Heart right ventricle (tissue), 16 donors: ENCODE measurements around the gene PRSS35. TPM values are rescaled to one million over a fixed set of nuclear protein-coding genes. Genes with fewer than 3 reads are reported as not detected.

ENCODE experiments used
- ATAC-seq, 8 donors: fragments of 200-7000 bp; cut with Tn5 transposase; one replicate each; pipeline ENCODE4 v1.9.1; 2020; ENCODE audit warnings: mild to moderate bottlenecking in 8 of 8, moderate library complexity in 8 of 8, moderate number of reproducible peaks in 1 of 8
- DNase-seq, 2 donors: peaks; one replicate each; pipeline ENCODE4 v3.0.0-alpha.2; 2020
- H3K27ac ChIP-seq, 10 donors: fragments of 200-600 bp; sonication (generic) in 2 of 10; one replicate each; pipeline versions ENCODE4 v1.5.0 to v1.8.0; 2020 to 2022; ENCODE audit warnings: mild to moderate bottlenecking in 3 of 10
- H3K27me3 ChIP-seq, 7 donors: fragments of 200-600 bp; one replicate each; pipeline ENCODE4 v1.8.0; 2021 to 2022; ENCODE audit warnings: mild to moderate bottlenecking in 2 of 7
- H3K36me3 ChIP-seq, 9 donors: fragments of 200-600 bp; sonication (generic) in 1 of 9; one replicate each; pipeline versions ENCODE4 v1.5.0 to v1.8.0; 2020 to 2022; ENCODE audit warnings: mild to moderate bottlenecking in 2 of 9
- H3K4me1 ChIP-seq, 9 donors: fragments of 200-600 bp; sonication (generic) in 1 of 9; one replicate each; pipeline versions ENCODE4 v1.5.0 to v1.8.0; 2020 to 2022; ENCODE audit warnings: mild to moderate bottlenecking in 4 of 9
- H3K4me3 ChIP-seq, 10 donors: fragments of 200-600 bp; sonication (generic) in 2 of 10; one replicate each; pipeline versions ENCODE4 v1.5.0 to v1.8.0; 2020 to 2022; ENCODE audit warnings: mild to moderate bottlenecking in 7 of 10, moderate library complexity in 2 of 10
- H3K9me3 ChIP-seq, 11 donors: fragments of 200-600 bp in 10 of 11; sonication (generic) in 2 of 11; one replicate each; pipeline versions ENCODE4 v1.5.0 to v1.8.0; 2013 to 2022; ENCODE audit warnings: mild to moderate bottlenecking in 2 of 11, control low read depth in 1 of 11, moderate library complexity in 1 of 11
- CTCF ChIP-seq, 9 donors: fragments of 200-600 bp; sonication (generic) in 2 of 9; IDR thresholded peaks; one replicate each; pipeline versions ENCODE4 v1.5.0 to v1.8.0; 2021 to 2022; ENCODE audit warnings: antibody characterized with exemption in 9 of 9, mild to moderate bottlenecking in 5 of 9, moderate library complexity in 1 of 9
- WGBS, 2 donors: extraction: QIAGEN DNeasy Blood & Tissue Kit; methylation state at CpG; one replicate each; pipeline ENCODE4 v1.1.7; 2013; ENCODE audit warnings: inconsistent platforms in 1 of 2; 5-methylcytosine and 5-hydroxymethylcytosine counted together
- intact Hi-C, 10 donors: fragments of 100-400 bp; cut with DNase I; formaldehyde crosslinking; loops; one replicate each; pipeline versions ENCODE4 v1.11.1 to v1.14.2; 2022
- polyA plus RNA-seq, 2 donors: library from polyadenylated mRNA; stranded (reverse); fragments of 200-250 nt; gene quantifications; one replicate each; pipeline ENCODE4 v1.2.3, GENCODE V29; 2013
- total RNA-seq, 10 donors: library from RNA; stranded (reverse); fragmentation: NEBNext Ultra II Directional in 3 of 10; extraction: Animal tissue kit (Norgen Biotek cat#: 25700) in 3 of 10; gene quantifications; one replicate each; pipeline versions ENCODE4 v1.2.1 to v1.2.4, GENCODE V29; 2021 to 2023
- donor health status: Arrhythmogenic right ventricular cardiomyopathy.
- donor health status: ischemic (EF 13 %, LVEDD 7.1; RV severe dilation, severe dysfunction).
- donor health status: healthy with polysubstance abuse.
- donor health status: DM: no; HTN: yes; CAD: no.
- donor health status: DM: no; HTN: no; CAD: no.
- donor health status: ischemic (EF 25% LVEDD 6.9; RV normal size, moderate dysfunction).
- donor health status: ischemic (EF 25% LVEDD 5.7; RV mildly dilated, moderate dysfunction).
- donor health status: healthy.
- donor health status: DM: yes; HTN: yes; CAD: no.
- donor health status: Ischemic cardiomyopathy.
- donor health status: ischemic (EF 35%, LVEDD 5.7; RV mildly dilated, moderate dysfunction).
- donor health status: nonischemic (EF 11% LVEDD 7.7; RV severe dilation, severe dysfunction).
- donor health status: DM: yes; HTN: yes; CAD: no.
- donor health status: PGD.
- donor health status: ischemic (EF 29% LVEDD 5.4; RV normal size, mild dysfunction).
- donor health status: nonischemic (EF 23%, LVEDD 6.1; RV moderate dilation, normal function).

Gene PRSS35
- total and polyA plus RNA-seq, 12 donors = 0.11 to 0.77 (median 0.33) TPM; not detected in 5

GRCh38 chr6:83505356-83505755, 7.0 kb upstream of the PRSS35 start:
- H3K4me1 ChIP-seq = peaks cover 0 to 14% (median 0%) of the 10 kb centered on the region in 9 donors
- peak overlapping the region in 1 of 10 donors; percentile 28 for H3K27ac ChIP-seq
- peaks cover 0 to 2% (median 0%) of the 10 kb centered on the region in 11 donors for H3K9me3 ChIP-seq
- peak in 7 of 8 donors; percentile 49 to 88 (median 70) for ATAC-seq
- H3K36me3 ChIP-seq = no peaks in the 10 kb centered on the region
- TF ChIP-seq CTCF (IDR thresholded peaks at IDR 0.05) = no peak
- peak in 1 of 2 donors; percentile 26 for DNase-seq
- no peak overlapping the region for H3K4me3 ChIP-seq
- no peaks in the 10 kb centered on the region for H3K27me3 ChIP-seq
- WGBS, 2 donors = 53 to 64% methylated on average over 4 of the region's 4 CpGs
- intact Hi-C loops = no loop called here

GRCh38 chr6:83509441-83509840, 2.9 kb upstream of the PRSS35 start:
- ATAC-seq (no peak), DNase-seq (no peak)
- Histone ChIP-seq H3K27me3 (peaks cover 0 to 28% (median 0%) of the 10 kb centered on the region in 7 donors), H3K27ac (no peak overlapping the region), H3K4me1 (peaks cover 0 to 20% (median 6%) of the 10 kb centered on the region in 9 donors), H3K9me3 (no peaks in the 10 kb centered on the region), H3K4me3 (no peak overlapping the region), H3K36me3 (no peaks in the 10 kb centered on the region)
- 81 to 86% methylated on average over 1 of the region's 1 CpG for WGBS, 2 donors
- no peak for TF ChIP-seq CTCF (IDR thresholded peaks at IDR 0.05)
- intact Hi-C loops = no loop called here

GRCh38 chr6:83510791-83511190, 1.5 kb upstream of the PRSS35 start:
- TF ChIP-seq CTCF (IDR thresholded peaks at IDR 0.05) = no peak
- Histone ChIP-seq H3K9me3 (no peaks in the 10 kb centered on the region), H3K36me3 (no peaks in the 10 kb centered on the region), H3K27ac (no peak overlapping the region), H3K27me3 (peaks cover 0 to 28% (median 0%) of the 10 kb centered on the region in 7 donors), H3K4me1 (peaks cover 0 to 12% (median 6%) of the 10 kb centered on the region in 9 donors), H3K4me3 (no peak overlapping the region)
- intact Hi-C loops = loop anchor here in 9 of 10 donors (5.0 to 10.0 kb wide), 5 partner anchors 86 to 446 kb away; partner anchors contain the start of genes DOP1A (in 2 of the 9) and UBE3D (in 2 of the 9)
- DNase-seq = no peak
- no peak for ATAC-seq
- whole genome bisulfite sequencing, 2 donors = 87 to 89% methylated on average over 3 of the region's 3 CpGs

- Histone ChIP-seq H3K9me3 (no peaks in the 10 kb centered on the region), H3K36me3 (no peaks in the 10 kb centered on the region), H3K27me3 (peaks cover 0 to 28% (median 0%) of the 10 kb centered on the region in 7 donors), H3K4me1 (peaks cover 0 to 12% (median 6%) of the 10 kb centered on the region in 9 donors), H3K27ac (no peak overlapping the region), H3K4me3 (no peak overlapping the region)
- DNase-seq (no peak), ATAC-seq (no peak)
- intact Hi-C loops = loop anchor here in 9 of 10 donors (5.0 to 10.0 kb wide), 5 partner anchors 86 to 446 kb away; partner anchors contain the start of genes DOP1A (in 2 of the 9) and UBE3D (in 2 of the 9)
- 83 to 85% methylated on average over 8 of the region's 8 CpGs for WGBS, 2 donors
- no peak for TF ChIP-seq CTCF (IDR thresholded peaks at IDR 0.05)
Observed at GRCh38 chr6:83511266-83511665, 1.1 kb upstream of the PRSS35 start.
